GM20431 (cell line): Measurements from ENCODE around the gene TNS3.

Experiments used
- in situ Hi-C: fragments of 300-500 bp; cut with MseI, MboI; formaldehyde crosslinking; loops from one replicate; pipeline ENCODE4 v1.15.0; 2020; ENCODE audit warnings: low sequenced_read_pairs; ENCODE audit not compliant: unreplicated experiment

The TNS3 gene

GRCh38 chr7:47511699-47512370, 70.1 kb downstream of the TNS3 start:
- in situ Hi-C loops, result no loop called here

GRCh38 chr7:47510786-47511185, 71.1 kb downstream of the TNS3 start:
- in situ Hi-C loops, result no loop called here

- in situ Hi-C loops, result no loop called here
Observed at GRCh38 chr7:47510192-47510591, 71.7 kb downstream of the TNS3 start.

- in situ Hi-C loops, result no loop called here
Observed at GRCh38 chr7:47509571-47509970, 72.3 kb downstream of the TNS3 start.

- in situ Hi-C loops, result no loop called here
Observed at GRCh38 chr7:47508389-47509380, 73.2 kb downstream of the TNS3 start.

GRCh38 chr7:47507522-47507921, 74.4 kb downstream of the TNS3 start:
- in situ Hi-C loops, result no loop called here

GRCh38 chr7:47506382-47507339, 75.2 kb downstream of the TNS3 start:
- in situ Hi-C loops, result no loop called here

GRCh38 chr7:47505312-47506007, 76.5 kb downstream of the TNS3 start:
- in situ Hi-C loops, result no loop called here

- in situ Hi-C loops, result no loop called here
Observed at GRCh38 chr7:47504551-47505311, 77.2 kb downstream of the TNS3 start.

- in situ Hi-C loops, result no loop called here
Observed at GRCh38 chr7:47503281-47503680, 78.6 kb downstream of the TNS3 start.

GRCh38 chr7:47502240-47502877, 79.6 kb downstream of the TNS3 start:
- in situ Hi-C loops, result no loop called here

GRCh38 chr7:47501406-47501805, 80.5 kb downstream of the TNS3 start:
- in situ Hi-C loops, result no loop called here

- in situ Hi-C loops, result no loop called here
Observed at GRCh38 chr7:47500103-47500563, 81.8 kb downstream of the TNS3 start.

- in situ Hi-C loops, result no loop called here
Observed at GRCh38 chr7:47498229-47499056, 83.5 kb downstream of the TNS3 start.

GRCh38 chr7:47497367-47498096, 84.4 kb downstream of the TNS3 start:
- in situ Hi-C loops, result no loop called here

- in situ Hi-C loops, result no loop called here
Observed at GRCh38 chr7:47496666-47497065, 85.2 kb downstream of the TNS3 start.
